Kidney (tissue), 14 donors: Measurements from ENCODE around the gene PLCB2. TPM values are rescaled to one million over a fixed set of nuclear protein-coding genes. Genes with fewer than 3 reads are reported as not detected.

Experiments
- DNase-seq, 5 donors: peaks; one replicate each; pipeline ENCODE4 v3.0.0-alpha.2; 2013 to 2020
- FAIRE-seq: peaks from 2 replicates; lab custom pipeline; 2012; peaks lifted over from hg19 to GRCh38; lab: Jason Lieb, UNC
- H3K27ac ChIP-seq, 2 donors: one replicate each; pipeline ENCODE4 v1.7.0; 2013; ENCODE audit warnings: low read depth in 2 of 2, low read length in 2 of 2, inconsistent platforms in 1 of 2
- H3K27me3 ChIP-seq: one replicate; pipeline ENCODE4 v1.7.1; 2013; ENCODE audit warnings: low read length, inconsistent platforms; ENCODE audit not compliant: control insufficient read depth, insufficient read depth
- H3K36me3 ChIP-seq, 3 donors: one replicate each; pipeline versions ENCODE4 v1.7.0 to v1.7.1; 2013; ENCODE audit warnings: low read length in 3 of 3, control low read depth in 1 of 3, inconsistent platforms in 1 of 3; ENCODE audit not compliant: insufficient read depth in 3 of 3, control insufficient read depth in 2 of 3
- H3K4me1 ChIP-seq, 3 donors: one replicate each; pipeline versions ENCODE4 v1.7.0 to v1.7.1; 2013; ENCODE audit warnings: low read length in 3 of 3, inconsistent platforms in 1 of 3, low read depth in 1 of 3; ENCODE audit not compliant: control insufficient read depth in 2 of 3, insufficient read depth in 2 of 3
- H3K4me3 ChIP-seq, 3 donors: one replicate each; pipeline versions ENCODE4 v1.7.0 to v1.8.1; 2013; ENCODE audit warnings: low read length in 3 of 3, control low read depth in 1 of 3, inconsistent platforms in 1 of 3
- H3K9ac ChIP-seq, 3 donors: one replicate each; pipeline versions ENCODE4 v1.7.0 to v1.7.1; 2013; ENCODE audit warnings: low read length in 3 of 3, control low read depth in 1 of 3, inconsistent platforms in 1 of 3
- H3K9me3 ChIP-seq, 3 donors: one replicate each; pipeline versions ENCODE4 v1.7.0 to v1.7.1; 2013; ENCODE audit warnings: low read length in 3 of 3, control low read depth in 1 of 3, inconsistent platforms in 1 of 3; ENCODE audit not compliant: control insufficient read depth in 2 of 3, insufficient read depth in 1 of 3
- CTCF ChIP-seq: IDR thresholded peaks from 3 replicates; pipeline ENCODE4 v1.5.1; 2012; ENCODE audit warnings: mild to moderate bottlenecking, moderate library complexity, borderline replicate concordance; ENCODE audit not compliant: insufficient read depth; ENCODE audit errors: extremely low read depth
- intact Hi-C: fragments of 100-400 bp; cut with DNase I; formaldehyde crosslinking; loops from one replicate; pipeline ENCODE4 v1.11.1; 2022
- polyA plus RNA-seq: library from polyadenylated mRNA; stranded (reverse); fragments of 350-450 nt; fragmentation: Illumina TruSeq; extraction: RNeasy Lipid Tissue Mini Kit (QIAGEN cat#74804); gene quantifications from one replicate; pipeline ENCODE4 v1.2.3, GENCODE V29; 2014; ENCODE audit warnings: low read depth, low replicate concordance; ENCODE audit not compliant: insufficient read depth
- total RNA-seq: library from RNA; stranded (reverse); fragmentation: NEBNext Ultra II Directional; extraction: Animal tissue kit (Norgen Biotek cat#: 25700); gene quantifications from one replicate; pipeline ENCODE4 v1.2.1, GENCODE V29; 2021
- donor health status: control.
- donor health status: control.
- donor health status: control.
- donor health status: control.
- donor health status: control.
- donor health status: DM: yes; HTN: yes; CAD: no.
- donor health status: Normal renal cell carcinoma (clear cell type).

Gene PLCB2
- total and polyA plus RNA-seq, 2 donors from 2014 or later = 4.4 to 37.2 TPM

GRCh38 chr15:40281057-40281800 is 26.5 kb downstream of the PLCB2 start:
- H3K36me3 ChIP-seq = no peaks in the 10 kb centered on the region
- no peak for FAIRE-seq
- H3K27me3 ChIP-seq = peaks cover 27% of the 10 kb centered on the region
- H3K4me3 ChIP-seq = no peak overlapping the region
- DNase-seq = no peak
- H3K9me3 ChIP-seq = no peaks in the 10 kb centered on the region
- no peak overlapping the region for H3K27ac ChIP-seq
- TF ChIP-seq CTCF = no peak
- peaks cover 0 to 11% (median 0%) of the 10 kb centered on the region in 3 donors for H3K4me1 ChIP-seq
- intact Hi-C loops = no loop called here
- no peak overlapping the region for H3K9ac ChIP-seq

- no peak for TF ChIP-seq CTCF
- intact Hi-C loops = no loop called here
- Histone ChIP-seq H3K4me3 (no peak overlapping the region), H3K4me1 (peaks cover 0 to 11% (median 0%) of the 10 kb centered on the region in 3 donors), H3K27me3 (peaks cover 27% of the 10 kb centered on the region), H3K27ac (no peak overlapping the region), H3K36me3 (no peaks in the 10 kb centered on the region), H3K9ac (no peak overlapping the region), H3K9me3 (no peaks in the 10 kb centered on the region)
- DNase-seq (no peak), FAIRE-seq (no peak)
These were observed 27.3 kb downstream of the PLCB2 start for GRCh38 chr15:40280260-40281056.

GRCh38 chr15:40279437-40280141 is 28.1 kb downstream of the PLCB2 start:
- H3K4me3 ChIP-seq = no peak overlapping the region
- no peaks in the 10 kb centered on the region for H3K36me3 ChIP-seq
- TF ChIP-seq CTCF = peak; percentile 99
- H3K9me3 ChIP-seq = no peaks in the 10 kb centered on the region
- H3K27me3 ChIP-seq = peaks cover 27% of the 10 kb centered on the region
- peaks cover 0 to 11% (median 0%) of the 10 kb centered on the region in 3 donors for H3K4me1 ChIP-seq
- intact Hi-C loops = loop anchor here (10.0 kb wide), 1 partner anchor 145 kb away; no protein-coding TSS in a partner anchor
- peak in 4 of 5 donors; percentile 77 to 87 (median 79) for DNase-seq
- no peak overlapping the region for H3K27ac ChIP-seq
- H3K9ac ChIP-seq = no peak overlapping the region
- no peak for FAIRE-seq
